IMR-90 (cell line): Measurements from ENCODE around the gene MUC5AC. TPM values are rescaled to one million over a fixed set of nuclear protein-coding genes. Genes with fewer than 3 reads are reported as not detected.
"Not testable (repeated sequence)": the region's sequence is repeated elsewhere in the genome, so short reads cannot be mapped to it uniquely, and the experiment has no call there.

Source experiments
- ATAC-seq: fragments of 200-7000 bp; cut with Tn5 transposase; 2 replicates; pipeline ENCODE4 v1.9.1; 2020; ENCODE audit warnings: low read depth, mild to moderate bottlenecking, moderate library complexity
- BruUV-seq: library from RNA; stranded (reverse); fragments of 400-500 nt; replicated peaks from 2 replicates; lab custom pipeline; 2021; lab: Mats Ljungman, UMichigan
- CTCF ChIA-PET: fragments of 300-600 bp; formaldehyde crosslinking; extraction: SDS; loops from one replicate; lab custom pipeline; 2021; ENCODE audit warnings: antibody characterized with exemption; lab: Yijun Ruan, JAX
- POLR2A ChIA-PET: fragments of 300-600 bp; sonication (Branson Sonifier 250); formaldehyde crosslinking; loops from one replicate; lab custom pipeline; 2022; ENCODE audit warnings: antibody characterized with exemption; ENCODE audit not compliant: unreplicated experiment; lab: Charles Lee
- DNase-seq: peaks from one replicate; pipeline ENCODE4 v3.0.0; 2013
- H2AFZ ChIP-seq: replicated peaks from 2 replicates; pipeline ENCODE3; 2013; ENCODE audit warnings: low read length, mild to moderate bottlenecking; ENCODE audit not compliant: poor library complexity
- H2AK5ac ChIP-seq: 2 replicates; pipeline ENCODE4 v1.6.1; 2013; ENCODE audit warnings: low read depth, low read length, inconsistent platforms
- H2AK9ac ChIP-seq: replicated peaks from 2 replicates; pipeline ENCODE3; 2013; ENCODE audit warnings: mild to moderate bottlenecking, low read depth, low read length, moderate library complexity; ENCODE audit not compliant: poor library complexity
- H2BK120ac ChIP-seq: 2 replicates; pipeline ENCODE4 v1.6.1; 2013; ENCODE audit warnings: low read depth, low read length, inconsistent platforms
- H2BK15ac ChIP-seq: 3 replicates; pipeline ENCODE4 v1.6.1; 2013; ENCODE audit warnings: low read depth, low read length, inconsistent platforms
- H2BK20ac ChIP-seq: 2 replicates; pipeline ENCODE4 v1.6.1; 2013; ENCODE audit warnings: low read depth, mild to moderate bottlenecking, inconsistent platforms, low read length, moderate library complexity
- H2BK5ac ChIP-seq: 2 replicates; pipeline ENCODE4 v1.6.1; 2013; ENCODE audit warnings: mild to moderate bottlenecking, low read depth, low read length, inconsistent platforms; ENCODE audit not compliant: poor library complexity, severe bottlenecking
- H3K14ac ChIP-seq: replicated peaks from 2 replicates; pipeline ENCODE4 v1.6.1; 2013; ENCODE audit warnings: low read depth, low read length, inconsistent platforms
- H3K18ac ChIP-seq: 2 replicates; pipeline ENCODE4 v1.6.1; 2013; ENCODE audit warnings: low read depth, low read length, control low read depth
- H3K23ac ChIP-seq: 2 replicates; pipeline ENCODE4 v1.6.1; 2013; ENCODE audit warnings: low read depth, low read length, inconsistent platforms
- H3K27ac ChIP-seq: 2 replicates; pipeline ENCODE4 v1.5.1; 2013; ENCODE audit warnings: mild to moderate bottlenecking, control low read depth, low read length; ENCODE audit not compliant: insufficient read depth
- H3K27me3 ChIP-seq: 2 replicates; pipeline ENCODE4 v1.6.1; 2013; ENCODE audit warnings: low read length; ENCODE audit not compliant: control insufficient read depth, insufficient read depth
- H3K36me3 ChIP-seq: 2 replicates; pipeline ENCODE4 v1.6.1; 2013; ENCODE audit warnings: low read length, mixed read lengths; ENCODE audit not compliant: control insufficient read depth, insufficient read depth
- H3K4ac ChIP-seq: 2 replicates; pipeline ENCODE4 v1.6.1; 2013; ENCODE audit warnings: low read depth, low read length, inconsistent platforms
- H3K4me1 ChIP-seq: 2 replicates; pipeline ENCODE4 v1.6.1; 2013; ENCODE audit warnings: low read length, mixed read lengths; ENCODE audit not compliant: control insufficient read depth, insufficient read depth
- H3K4me2 ChIP-seq: 2 replicates; pipeline ENCODE4 v1.6.1; 2013; ENCODE audit warnings: low read depth, mild to moderate bottlenecking, control low read depth, low read length, moderate library complexity
- H3K4me3 ChIP-seq: 2 replicates; pipeline ENCODE4 v1.5.1; 2013; ENCODE audit warnings: low read depth, mild to moderate bottlenecking, control low read depth, low read length, moderate library complexity; ENCODE audit not compliant: insufficient read depth
- H3K56ac ChIP-seq: 2 replicates; pipeline ENCODE4 v1.6.1; 2013; ENCODE audit warnings: low read length, inconsistent platforms; ENCODE audit not compliant: insufficient read depth; ENCODE audit errors: extremely low read depth
- H3K79me1 ChIP-seq, 2 experiments: 2 replicates each; pipeline ENCODE4 v1.6.1; 2013; ENCODE audit warnings: low read length in 2 of 2, inconsistent platforms in 1 of 2, low read depth in 1 of 2
- H3K9ac ChIP-seq: 2 replicates; pipeline ENCODE4 v1.6.1; 2013; ENCODE audit warnings: low read depth, low read length, control low read depth
- H3K9me1 ChIP-seq: 2 replicates; pipeline ENCODE4 v1.6.1; 2013; ENCODE audit warnings: low read length, inconsistent platforms; ENCODE audit not compliant: insufficient read depth
- H3K9me3 ChIP-seq: 2 replicates; pipeline ENCODE4 v1.6.1; 2013; ENCODE audit warnings: low read length; ENCODE audit not compliant: control insufficient read depth, insufficient read depth
- H4K20me1 ChIP-seq: 2 replicates; pipeline ENCODE4 v1.6.1; 2013; ENCODE audit warnings: low read length, inconsistent platforms; ENCODE audit not compliant: insufficient read depth
- H4K5ac ChIP-seq: 2 replicates; pipeline ENCODE4 v1.6.1; 2013; ENCODE audit warnings: mild to moderate bottlenecking, low read depth, low read length, control low read depth
- H4K8ac ChIP-seq, 2 experiments: 2 replicates each; pipeline ENCODE4 v1.6.1; 2013; ENCODE audit warnings: low read depth in 2 of 2, low read length in 2 of 2, control low read depth in 1 of 2, inconsistent platforms in 1 of 2
- H4K91ac ChIP-seq: 2 replicates; pipeline ENCODE4 v1.6.1; 2013; ENCODE audit warnings: low read depth, low read length, inconsistent platforms; ENCODE audit not compliant: insufficient read depth
- WGBS, 2 experiments: methylation state at CpG; one replicate each; pipeline versions ENCODE4 v1.1.5 to v1.1.7; 2013; ENCODE audit warnings: missing lambda C conversion rate in 2 of 2; ENCODE audit not compliant: insufficient read length in 1 of 2; ENCODE audit errors: extremely low coverage in 2 of 2; 5-methylcytosine and 5-hydroxymethylcytosine counted together
- dilution Hi-C: fragments of 300-500 bp; cut with HindIII; formaldehyde crosslinking; loops from one replicate; pipeline ENCODE4 v1.14.3; 2018; ENCODE audit warnings: low sequenced_read_pairs; ENCODE audit not compliant: unreplicated experiment
- in situ Hi-C: fragments of 300-500 bp; cut with MboI; formaldehyde crosslinking; loops from 3 replicates; pipeline ENCODE4 v1.14.3; 2019; ENCODE audit warnings: low sequenced_read_pairs, inconsistent platforms, mixed read lengths
- intact Hi-C: fragments of 100-400 bp; cut with micrococcal nuclease; formaldehyde crosslinking; loops from 2 replicates; pipeline ENCODE4 v1.10.0; 2022
- polyA plus RNA-seq, 3 experiments: library from polyadenylated mRNA; depleted of rRNA; stranded (reverse); fragments of >200 nt; gene quantifications; 2 replicates each; pipeline ENCODE4 v1.2.3, GENCODE V29; 2012; ENCODE audit warnings: low replicate concordance in 1 of 3
- total RNA-seq: library from RNA; depleted of rRNA; stranded (reverse); fragments of >200 nt; gene quantifications from 2 replicates; pipeline ENCODE4 v1.2.3, GENCODE V29; 2012

The MUC5AC gene
- total and polyA plus RNA-seq, 2 of the 4 experiments (the other 2 are of a cell fraction): 0.02 TPM; not detected in 1

GRCh38 chr11:1245717-1246116 lies 88.0 kb downstream of the MUC5AC start:
- POLR2A ChIA-PET, H3K79me1 ChIP-seq, H3K9me1 ChIP-seq, H3K4ac ChIP-seq, H3K23ac ChIP-seq, H2AFZ ChIP-seq, H3K14ac ChIP-seq, H3K27me3 ChIP-seq, H2BK20ac ChIP-seq, H3K4me2 ChIP-seq, H4K5ac ChIP-seq, CTCF ChIA-PET, H4K91ac ChIP-seq, ATAC-seq, H3K4me1 ChIP-seq, H2AK5ac ChIP-seq, H2AK9ac ChIP-seq, H3K9ac ChIP-seq, intact Hi-C loops, H3K36me3 ChIP-seq, H2BK5ac ChIP-seq, BruUV-seq, dilution Hi-C loops, DNase-seq, H3K4me3 ChIP-seq, H2BK15ac ChIP-seq, H3K56ac ChIP-seq, H3K27ac ChIP-seq, H4K20me1 ChIP-seq, H3K18ac ChIP-seq, H4K8ac ChIP-seq, in situ Hi-C loops, H2BK120ac ChIP-seq: not testable (repeated sequence)
- 87% methylated on average over 5 of the region's 14 CpGs; no CpG with 5 or more reads in 1 of the 2 experiments for WGBS, 2 experiments
- H3K9me3 ChIP-seq: peaks cover 11% of the 10 kb centered on the region; the same call in 1 of the 2 replicates

GRCh38 chr11:1246301-1246700 lies 88.5 kb downstream of the MUC5AC start:
- POLR2A ChIA-PET, in situ Hi-C loops, H3K79me1 ChIP-seq, H2BK5ac ChIP-seq, H2AK5ac ChIP-seq, H4K5ac ChIP-seq, H3K4me1 ChIP-seq, H2AFZ ChIP-seq, H2BK20ac ChIP-seq, DNase-seq, H4K20me1 ChIP-seq, H3K27me3 ChIP-seq, H3K9me1 ChIP-seq, H3K36me3 ChIP-seq, H3K18ac ChIP-seq, H3K9me3 ChIP-seq, H2AK9ac ChIP-seq, CTCF ChIA-PET, H3K9ac ChIP-seq, H3K4me2 ChIP-seq, dilution Hi-C loops, ATAC-seq, H3K4me3 ChIP-seq, H2BK120ac ChIP-seq, H4K8ac ChIP-seq, H3K27ac ChIP-seq, intact Hi-C loops, H2BK15ac ChIP-seq, H3K23ac ChIP-seq, H3K14ac ChIP-seq, H3K56ac ChIP-seq, H4K91ac ChIP-seq, H3K4ac ChIP-seq, BruUV-seq: not testable (repeated sequence)
- no CpG with 5 or more reads among the region's 14 CpGs for WGBS, 2 experiments
